GM18502 (cell line): ENCODE measurements around the gene TXNL4B.
A peak's percentile ranks its signal among the peaks of the same experiment; 100 is the strongest.
"Not testable (repeated sequence)": the region's sequence is repeated elsewhere in the genome, so short reads cannot be mapped to it uniquely, and the experiment has no call there.

Experiments
- ATAC-seq: cut with Tn5 transposase; IDR thresholded peaks from one replicate; pipeline ENCODE4 v1.9.1; 2021; ENCODE audit warnings: mild to moderate bottlenecking; ENCODE audit not compliant: unreplicated experiment, poor library complexity

TXNL4B gene

DNA sequence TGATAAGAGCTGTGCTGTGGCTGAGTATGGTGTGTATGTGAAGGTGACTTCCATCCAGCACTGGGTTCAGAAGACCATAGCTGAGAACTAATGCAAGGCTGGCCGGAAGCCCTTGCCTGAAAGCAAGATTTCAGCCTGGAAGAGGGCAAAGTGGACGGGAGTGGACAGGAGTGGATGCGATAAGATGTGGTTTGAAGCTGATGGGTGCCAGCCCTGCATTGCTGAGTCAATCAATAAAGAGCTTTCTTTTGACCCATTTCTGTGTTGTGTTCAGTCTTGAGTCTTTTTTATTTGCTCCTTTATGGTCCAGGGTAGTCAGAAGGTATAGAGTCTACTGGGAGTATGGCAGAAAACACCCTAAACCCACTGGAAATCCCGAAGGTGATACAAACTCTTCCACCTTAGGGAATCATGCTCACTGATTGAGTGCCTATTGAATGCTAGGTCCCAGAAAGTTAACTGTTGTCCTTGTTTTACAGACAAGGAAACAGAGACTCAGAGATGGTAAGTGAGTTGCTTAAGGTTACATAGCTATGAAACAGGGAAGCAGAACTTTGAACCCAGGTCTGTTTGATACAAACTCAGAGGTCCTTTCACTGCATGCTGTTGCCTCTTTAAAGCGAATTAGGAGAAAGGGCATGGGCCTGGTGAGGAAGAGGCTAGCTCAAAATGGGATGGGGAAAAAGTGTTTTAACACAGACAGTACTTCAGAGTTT, 16.3 kb downstream of the TXNL4B start:
- ATAC-seq = not testable (repeated sequence)

DNA sequence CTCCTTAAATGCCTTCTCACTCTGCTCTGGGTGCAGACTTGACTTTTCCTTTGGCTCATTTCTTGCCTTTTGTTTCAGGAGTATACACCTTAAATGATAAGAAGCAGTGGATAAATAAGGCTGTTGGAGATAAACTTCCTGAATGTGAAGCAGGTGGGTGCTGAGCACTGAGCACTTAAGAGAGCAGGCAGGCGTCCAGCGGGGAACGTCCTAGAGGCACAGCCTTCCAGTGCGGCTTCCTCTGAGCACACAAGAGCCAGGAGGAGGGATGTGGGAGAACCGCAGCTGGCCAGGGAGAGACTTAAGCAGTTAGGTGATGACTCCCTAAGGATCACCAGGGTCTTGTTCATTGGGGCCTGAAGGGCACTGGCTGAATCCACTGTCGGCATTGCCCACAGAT, 18.4 kb downstream of the TXNL4B start:
- not testable (repeated sequence) for ATAC-seq

DNA sequence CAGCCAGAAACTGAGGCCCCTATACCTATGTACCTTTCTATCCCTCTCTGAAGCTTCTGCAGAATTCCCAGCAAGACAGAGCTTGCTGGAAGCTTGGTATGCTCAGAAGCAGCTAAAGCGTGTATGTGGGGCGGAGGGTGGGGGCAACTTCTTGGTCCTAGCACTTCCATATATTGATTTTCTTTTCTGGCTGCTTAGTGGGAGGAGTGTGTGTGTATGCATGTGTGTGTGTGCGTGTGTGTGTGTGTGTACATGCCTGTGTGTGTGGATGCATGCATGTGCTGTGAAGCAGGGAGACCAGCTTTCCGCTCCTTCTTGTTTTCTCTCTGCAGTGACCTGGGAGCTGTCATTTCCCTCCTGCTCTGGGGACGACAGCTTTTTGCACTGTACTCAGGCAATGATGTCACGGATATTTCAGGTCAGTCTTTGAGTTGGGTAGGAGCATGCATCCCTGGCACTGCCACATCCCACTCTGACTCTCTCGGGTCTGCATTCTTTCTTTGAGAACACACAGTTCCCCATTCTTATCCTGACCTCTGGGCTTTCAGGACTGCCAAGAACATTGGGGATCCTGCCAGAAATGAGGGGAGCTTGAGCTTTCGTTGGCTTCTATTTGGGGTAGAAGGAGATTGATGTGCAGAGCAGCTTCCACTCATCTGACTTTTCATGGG, 19.7 kb downstream of the TXNL4B start:
- no peak for ATAC-seq

DNA sequence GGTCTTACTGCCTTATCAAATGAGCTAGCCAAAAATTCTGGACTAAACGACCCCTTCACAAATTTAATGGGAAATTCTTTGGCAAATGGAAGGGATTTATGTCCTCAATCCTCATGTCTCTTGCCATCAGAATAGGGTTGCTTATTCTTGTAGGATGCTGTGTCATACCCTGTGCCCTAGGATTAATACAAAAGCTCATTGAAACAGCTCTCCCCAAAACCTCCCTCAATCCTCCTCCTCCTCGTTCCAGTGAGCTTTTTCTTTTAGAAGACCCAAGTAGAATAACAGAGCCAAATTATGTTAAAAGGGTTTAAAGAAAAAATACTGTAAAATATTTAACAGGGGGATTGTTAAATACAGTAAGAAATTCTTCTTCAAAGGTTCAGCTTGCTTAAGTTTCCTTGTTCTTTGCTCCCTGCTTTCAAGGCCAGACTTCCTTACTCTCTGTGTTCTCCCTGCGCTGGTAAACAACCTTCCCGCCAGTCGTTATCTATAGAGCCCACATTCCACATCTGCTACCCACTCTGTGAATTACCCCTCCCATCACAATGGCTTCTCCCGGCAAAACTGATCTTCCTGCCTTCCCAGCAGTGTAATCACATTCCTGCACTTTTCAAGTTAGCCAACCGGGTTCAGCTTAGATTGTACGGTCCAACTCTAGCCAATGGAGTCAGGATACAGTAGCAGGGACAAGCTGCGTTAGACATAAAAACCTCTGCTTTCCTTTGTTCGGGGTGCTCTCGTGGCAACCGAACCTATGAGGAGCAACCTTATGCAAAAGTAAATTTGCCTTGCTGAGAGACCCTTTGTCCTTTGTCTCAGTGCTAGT, 20.7 kb downstream of the TXNL4B start:
- ATAC-seq = no peak

DNA sequence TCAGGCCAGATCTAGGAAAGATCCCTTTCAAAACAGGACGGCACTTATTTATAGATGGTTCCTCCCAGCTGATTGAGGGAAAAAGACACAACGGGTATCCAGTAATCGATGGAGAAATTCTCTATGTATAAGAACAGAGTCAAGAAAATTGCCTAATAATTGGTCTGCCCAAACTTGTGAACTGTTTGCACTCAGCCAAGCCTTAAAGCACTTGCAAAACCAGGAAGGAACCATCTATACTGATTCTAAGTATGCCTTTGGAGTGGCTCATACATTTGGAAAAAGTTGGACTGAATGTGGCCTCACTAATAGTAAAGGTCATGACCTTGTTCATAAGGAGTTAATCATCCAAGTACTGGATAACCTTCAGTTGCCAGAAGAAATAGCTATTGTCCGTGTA, 24.5 kb downstream of the TXNL4B start:
- ATAC-seq = no peak

DNA sequence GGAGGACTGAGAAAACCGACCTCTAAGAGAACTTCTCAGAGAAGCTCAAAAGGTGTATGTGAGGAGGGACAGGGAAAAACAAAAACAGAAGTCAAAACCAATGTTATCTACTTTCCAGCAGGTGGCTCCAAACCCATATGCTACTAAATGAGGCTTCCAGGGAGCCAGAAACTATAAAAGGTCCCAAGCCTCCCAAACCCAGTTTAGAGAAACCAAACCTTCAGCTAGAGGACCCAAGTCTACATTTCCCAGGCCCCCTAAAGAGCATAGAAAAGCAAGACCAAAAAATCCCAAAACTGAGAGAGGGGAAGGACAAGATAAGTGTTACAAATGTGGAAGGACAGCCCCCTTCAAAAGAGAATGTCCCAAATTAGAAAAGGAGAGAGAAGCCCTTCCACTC, 26.7 kb downstream of the TXNL4B start:
- peak; percentile 46 for ATAC-seq

DNA sequence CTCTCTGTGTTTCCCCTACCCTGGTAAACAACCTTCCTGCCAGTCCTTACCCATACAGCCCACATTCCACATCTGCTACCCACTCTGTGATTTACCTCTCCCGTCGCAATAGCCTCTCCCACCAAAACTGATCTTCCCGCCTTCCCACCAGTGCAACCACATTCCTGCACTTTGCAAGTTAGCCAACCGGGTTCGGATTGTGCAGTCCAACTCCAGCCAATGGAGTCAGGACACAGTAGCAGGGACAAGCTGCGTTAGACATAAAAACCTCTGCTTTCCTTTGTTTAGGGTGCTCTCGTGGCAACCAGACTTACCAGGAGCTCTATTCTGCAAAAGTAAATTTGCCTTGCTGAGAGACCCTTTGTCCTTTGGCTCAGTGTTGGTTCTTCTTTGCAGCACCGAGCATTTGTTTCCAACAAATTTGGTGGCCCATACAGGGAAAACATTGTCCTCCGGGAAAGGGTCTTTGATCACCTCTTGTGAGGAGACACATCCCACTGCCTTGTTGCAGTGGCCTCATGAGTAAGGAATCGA, 29.0 kb downstream of the TXNL4B start:
- no peak for ATAC-seq

DNA sequence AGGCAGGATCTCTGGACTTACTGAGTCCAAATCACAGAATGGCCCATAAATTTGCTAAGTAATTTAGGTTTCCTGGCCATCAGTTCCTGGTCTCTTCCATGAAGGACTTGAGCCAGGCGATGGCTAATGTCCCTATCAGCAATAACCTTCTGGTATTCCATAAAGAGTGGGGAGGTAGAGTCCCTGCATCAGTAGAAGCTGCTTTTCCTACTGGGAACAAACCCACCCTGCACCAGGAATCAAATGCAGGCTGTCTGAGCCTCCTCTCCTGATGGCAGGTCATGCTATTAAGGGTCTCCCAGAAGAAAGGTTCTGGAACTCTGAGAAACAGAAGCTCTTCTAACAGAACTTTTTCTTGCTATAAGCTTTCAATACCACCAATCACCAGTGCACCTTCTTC, 31.9 kb downstream of the TXNL4B start:
- ATAC-seq = no peak

DNA sequence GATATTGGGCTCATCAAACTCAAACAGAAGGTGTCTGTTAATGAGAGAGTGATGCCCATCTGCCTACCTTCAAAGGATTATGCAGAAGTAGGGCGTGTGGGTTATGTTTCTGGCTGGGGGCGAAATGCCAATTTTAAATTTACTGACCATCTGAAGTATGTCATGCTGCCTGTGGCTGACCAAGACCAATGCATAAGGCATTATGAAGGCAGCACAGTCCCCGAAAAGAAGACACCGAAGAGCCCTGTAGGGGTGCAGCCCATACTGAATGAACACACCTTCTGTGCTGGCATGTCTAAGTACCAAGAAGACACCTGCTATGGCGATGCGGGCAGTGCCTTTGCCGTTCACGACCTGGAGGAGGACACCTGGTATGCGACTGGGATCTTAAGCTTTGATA, 33.0 kb downstream of the TXNL4B start:
- ATAC-seq = no peak

DNA sequence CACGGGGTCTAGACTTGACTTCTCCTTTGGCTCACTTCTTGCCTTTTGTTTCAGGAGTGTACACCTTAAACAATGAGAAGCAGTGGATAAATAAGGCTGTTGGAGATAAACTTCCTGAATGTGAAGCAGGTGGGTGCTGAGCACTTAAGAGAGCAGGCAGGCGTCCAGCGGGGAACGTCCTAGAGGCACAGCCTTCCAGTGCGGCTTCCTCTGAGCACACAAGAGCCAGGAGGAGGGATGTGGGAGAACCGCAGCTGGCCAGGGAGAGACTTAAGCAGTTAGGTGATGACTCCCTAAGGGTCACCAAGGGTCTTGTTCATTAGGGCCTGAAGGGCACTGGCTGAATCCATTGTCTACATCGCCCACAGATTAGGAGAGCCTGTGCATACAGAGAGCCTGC, 34.4 kb downstream of the TXNL4B start:
- ATAC-seq = not testable (repeated sequence)

DNA sequence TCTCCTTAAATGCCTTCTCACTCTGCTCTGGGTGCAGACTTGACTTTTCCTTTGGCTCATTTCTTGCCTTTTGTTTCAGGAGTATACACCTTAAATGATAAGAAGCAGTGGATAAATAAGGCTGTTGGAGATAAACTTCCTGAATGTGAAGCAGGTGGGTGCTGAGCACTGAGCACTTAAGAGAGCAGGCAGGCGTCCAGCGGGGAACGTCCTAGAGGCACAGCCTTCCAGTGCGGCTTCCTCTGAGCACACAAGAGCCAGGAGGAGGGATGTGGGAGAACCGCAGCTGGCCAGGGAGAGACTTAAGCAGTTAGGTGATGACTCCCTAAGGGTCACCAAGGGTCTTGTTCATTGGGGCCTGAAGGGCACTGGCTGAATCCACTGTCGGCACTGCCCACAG, 36.1 kb downstream of the TXNL4B start:
- not testable (repeated sequence) for ATAC-seq

DNA sequence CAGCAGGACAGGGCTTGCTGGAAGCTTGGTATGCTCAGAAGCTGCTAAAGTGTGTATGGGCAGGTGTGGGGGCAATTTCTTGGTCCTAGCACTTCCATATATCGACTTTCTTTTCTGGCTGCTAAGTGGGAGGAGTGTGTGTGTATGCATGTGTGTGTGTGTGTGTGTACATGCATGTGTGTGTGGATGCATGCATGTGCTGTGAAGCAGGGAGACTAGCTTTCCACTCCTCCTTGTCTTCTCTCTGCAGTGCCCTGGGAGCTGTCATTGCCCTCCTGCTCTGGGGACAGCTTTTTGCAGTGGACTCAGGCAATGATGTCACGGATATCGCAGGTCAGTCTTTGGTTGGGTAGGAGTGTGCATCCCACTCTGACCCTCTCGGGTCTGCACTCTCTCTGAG, 37.5 kb downstream of the TXNL4B start:
- ATAC-seq = no peak

DNA sequence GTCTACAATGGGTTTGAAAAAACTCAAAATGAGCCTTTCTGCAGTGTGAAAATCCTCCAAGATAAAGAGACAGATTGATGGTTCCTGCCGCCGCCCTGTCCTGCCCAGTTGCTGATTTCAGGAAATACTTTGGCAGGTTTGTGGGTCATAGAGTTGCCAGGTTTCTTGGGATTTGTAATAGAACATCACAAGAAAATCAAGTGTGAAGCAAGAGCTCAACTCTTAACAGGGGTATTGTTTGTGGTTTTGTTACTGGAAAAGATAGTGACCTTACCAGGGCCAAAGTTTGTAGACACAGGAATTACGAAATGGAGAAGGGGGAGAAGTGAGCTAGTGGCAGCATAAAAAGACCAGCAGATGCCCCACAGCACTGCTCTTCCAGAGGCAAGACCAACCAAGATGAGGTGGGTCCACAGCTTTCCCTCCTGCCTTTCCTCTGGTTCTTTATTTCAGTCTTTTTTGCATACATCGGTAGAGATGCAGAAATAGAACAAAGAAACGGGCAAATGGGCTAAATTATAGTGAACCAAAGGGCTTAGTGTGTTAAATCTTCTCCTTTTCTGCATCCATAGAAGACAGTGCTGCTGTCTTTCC, 39.1 kb downstream of the TXNL4B start, which contains the start of gene HP:
Gene HP (plus strand): TSS at position 252 of the 594 bp plus-strand sequence. CDS start 148 bp downstream, at position 400.
- not testable (repeated sequence) for ATAC-seq

DNA sequence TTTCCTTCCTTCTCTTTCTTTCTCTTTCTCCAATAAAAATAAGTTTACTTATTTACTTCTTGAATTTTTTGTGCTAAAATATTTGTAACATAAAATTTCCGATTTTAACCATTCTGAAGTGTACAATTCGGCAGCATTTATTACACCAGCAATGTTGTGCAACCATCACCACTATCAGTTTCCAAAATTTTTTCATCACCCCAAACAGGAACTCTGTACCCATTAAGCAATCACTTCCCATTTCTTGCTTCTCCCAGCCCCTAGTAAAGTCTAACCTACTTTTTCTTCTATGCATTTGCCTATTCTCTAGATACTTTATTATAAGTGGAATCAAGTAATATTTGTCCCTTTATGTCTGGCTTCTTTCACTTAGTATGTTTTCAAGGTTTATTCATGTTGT, 41.6 kb downstream of the TXNL4B start:
- ATAC-seq = no peak

DNA sequence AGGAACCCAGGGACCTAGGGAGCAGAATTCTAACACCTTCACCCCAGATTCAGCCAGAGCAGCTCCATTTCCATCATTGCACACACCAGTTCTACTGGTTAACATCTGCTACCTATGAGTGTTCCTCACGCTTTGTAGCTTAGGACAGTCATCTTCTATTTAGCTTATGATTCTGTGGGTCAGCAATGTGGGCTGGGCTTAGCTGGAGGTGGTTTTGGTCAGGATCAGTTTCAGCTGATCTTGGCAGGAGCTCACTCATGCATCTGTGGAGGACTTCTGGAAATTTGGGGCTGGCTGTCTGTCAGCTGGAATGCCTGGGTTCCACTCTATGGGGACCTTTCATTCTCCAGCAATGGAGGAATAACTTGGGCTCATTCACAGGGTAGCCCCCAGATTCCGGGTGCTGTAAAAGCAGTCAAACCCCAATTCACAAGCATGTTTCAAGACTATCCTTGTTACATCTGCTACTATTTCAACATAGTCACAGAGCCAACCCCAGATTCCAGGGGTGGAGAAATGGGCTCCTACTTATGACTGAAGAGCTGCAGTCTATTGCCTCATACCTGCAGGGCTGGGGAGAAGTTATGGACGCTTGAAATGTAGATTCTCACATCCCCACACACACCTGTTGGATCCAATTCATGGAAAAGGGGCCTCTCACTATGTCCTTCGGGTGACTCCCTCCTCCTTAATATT, 42.5 kb downstream of the TXNL4B start:
- ATAC-seq = no peak

DNA sequence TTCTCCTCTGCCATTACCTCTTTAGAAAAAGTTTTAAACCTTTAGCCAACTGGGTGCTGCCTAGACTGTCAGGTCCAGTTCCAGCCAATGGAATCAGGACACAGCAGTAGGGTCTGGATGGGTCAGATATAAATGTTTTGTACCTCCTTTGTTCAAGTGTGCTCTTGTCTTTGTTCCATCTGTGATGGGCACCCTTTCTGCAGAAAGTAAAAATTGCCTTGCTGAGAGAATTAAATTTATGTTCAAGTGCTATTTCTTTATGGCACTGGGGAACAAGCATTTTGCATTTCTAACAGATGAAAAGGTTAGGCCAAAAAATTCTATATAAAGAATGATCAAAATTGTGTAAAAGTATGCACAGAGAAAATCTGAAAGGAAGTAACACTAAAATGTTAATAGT, 44.3 kb downstream of the TXNL4B start:
- ATAC-seq = no peak

DNA sequence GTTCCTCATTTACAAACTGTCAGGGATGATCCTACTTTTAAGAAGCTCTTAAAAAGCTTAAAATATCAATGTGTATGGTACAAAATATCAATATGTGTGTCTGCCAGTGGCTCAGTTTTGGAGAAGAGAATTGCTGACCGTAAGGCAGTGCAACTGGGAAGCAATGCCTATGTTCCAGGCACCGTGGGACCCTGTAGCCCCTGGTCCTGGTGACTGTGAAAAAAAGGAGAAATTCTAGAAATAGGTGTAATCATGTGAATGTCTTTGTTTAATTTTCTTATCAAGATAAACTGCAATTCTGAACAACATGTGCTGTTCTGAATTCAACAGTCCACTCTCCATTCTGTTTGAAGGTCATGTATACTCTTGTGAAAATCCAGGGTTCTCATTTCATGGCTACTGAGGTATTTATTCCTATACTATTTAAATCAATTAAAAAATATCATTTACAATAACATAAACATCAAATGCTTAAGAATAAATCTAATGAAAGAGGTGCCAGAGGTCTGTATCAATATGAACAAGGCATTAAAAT, 48.5 kb downstream of the TXNL4B start:
- ATAC-seq = no peak

DNA sequence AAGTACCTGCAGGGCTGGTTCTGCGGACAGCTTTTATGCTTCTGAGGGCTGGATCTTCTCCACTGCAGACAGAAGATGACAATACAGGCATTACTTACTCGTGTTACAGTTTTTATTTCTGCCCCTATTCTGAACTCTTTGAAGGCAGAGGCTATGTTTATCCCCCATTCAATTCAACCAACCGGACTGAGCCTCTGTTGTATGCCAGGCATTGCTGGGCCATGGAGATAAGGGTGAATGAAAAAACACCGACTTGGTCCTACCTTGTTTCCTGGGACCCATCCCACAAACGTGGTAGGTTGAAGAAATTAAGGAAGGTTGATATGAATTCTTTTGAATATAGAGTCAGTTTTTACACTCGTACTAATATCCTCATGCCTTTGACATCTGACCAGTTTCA, 49.1 kb downstream of the TXNL4B start:
- ATAC-seq = no peak

DNA sequence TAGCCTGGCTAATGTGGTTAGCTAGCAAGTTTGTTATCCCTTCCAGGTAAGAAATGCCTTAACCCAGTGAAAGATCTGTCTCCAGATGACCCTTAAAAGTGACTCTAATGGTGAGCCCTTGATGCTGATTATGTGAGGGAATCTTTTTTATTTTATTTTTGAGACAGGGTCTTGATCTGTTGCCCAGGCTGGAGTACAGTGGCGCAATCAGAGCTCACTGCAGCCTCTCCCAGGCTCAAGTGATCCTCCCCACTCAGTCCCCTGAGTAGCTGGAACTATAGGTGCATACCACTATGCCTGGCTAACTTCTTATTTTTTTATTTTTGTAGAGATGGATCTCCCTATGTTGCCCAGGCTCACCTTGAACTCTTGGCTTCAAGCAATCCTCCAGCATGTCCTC, 49.9 kb downstream of the TXNL4B start:
- no peak for ATAC-seq

DNA sequence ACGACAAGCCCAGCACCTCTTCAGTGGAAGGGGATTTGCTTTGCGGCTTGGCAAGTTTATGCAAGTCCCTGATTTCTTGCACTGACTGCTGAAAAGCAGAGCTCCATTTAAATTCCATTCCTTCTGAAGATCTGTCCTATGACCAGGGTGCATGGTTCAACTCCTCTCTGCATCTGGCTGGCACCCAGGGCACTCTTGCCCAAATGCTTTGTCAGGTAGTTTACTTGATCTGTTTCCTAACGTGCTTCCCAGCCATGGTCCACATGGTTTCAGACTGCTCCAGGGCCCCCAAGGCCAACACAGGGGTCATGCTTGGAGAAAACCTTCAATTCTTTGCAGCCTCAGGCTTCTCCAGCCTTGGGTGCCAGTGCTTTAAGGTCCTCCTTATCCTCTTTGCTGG, 50.4 kb downstream of the TXNL4B start:
- no peak for ATAC-seq
